Measurements from ENCODE around the gene CHAF1B.

Gene CHAF1B

DNA sequence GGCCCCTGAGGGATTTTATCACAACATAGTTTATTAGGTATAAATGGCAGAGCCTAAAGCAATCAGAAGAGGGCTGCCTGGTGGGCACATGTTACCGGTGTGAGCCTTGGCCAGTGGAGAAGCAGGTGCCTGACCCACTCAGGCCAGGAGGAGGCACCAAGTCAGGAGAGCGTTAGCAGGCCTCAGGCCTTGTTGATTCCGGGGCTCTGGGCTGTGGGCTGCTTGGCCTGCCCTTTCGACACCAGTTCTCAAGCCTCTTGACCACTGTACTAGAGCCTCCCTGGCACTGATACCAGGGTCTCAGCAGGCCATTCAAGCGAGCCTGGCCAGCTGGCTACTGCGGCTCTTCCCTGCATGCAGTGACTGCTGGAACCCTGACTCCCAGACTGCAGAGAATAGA is 73.9 kb downstream of the CHAF1B start:
- H3K36me3 ChIP-seq (ENCODE audit: control insufficient read depth, insufficient read depth, low read length): no peaks in the 10 kb centered on the region
- H3K4me3 ChIP-seq (ENCODE audit: low read length): no peak overlapping the region
- H3K9me3 ChIP-seq (ENCODE audit: control insufficient read depth, low read length): no peaks in the 10 kb centered on the region
- peaks cover 11% of the 10 kb centered on the region for H3K4me1 ChIP-seq (ENCODE audit: control insufficient read depth, insufficient read depth, low read length)
- H3K27me3 ChIP-seq (ENCODE audit: control insufficient read depth, insufficient read depth, low read length): peaks cover 8% of the 10 kb centered on the region
- no peak overlapping the region for H3K9ac ChIP-seq (ENCODE audit: low read length)

DNA sequence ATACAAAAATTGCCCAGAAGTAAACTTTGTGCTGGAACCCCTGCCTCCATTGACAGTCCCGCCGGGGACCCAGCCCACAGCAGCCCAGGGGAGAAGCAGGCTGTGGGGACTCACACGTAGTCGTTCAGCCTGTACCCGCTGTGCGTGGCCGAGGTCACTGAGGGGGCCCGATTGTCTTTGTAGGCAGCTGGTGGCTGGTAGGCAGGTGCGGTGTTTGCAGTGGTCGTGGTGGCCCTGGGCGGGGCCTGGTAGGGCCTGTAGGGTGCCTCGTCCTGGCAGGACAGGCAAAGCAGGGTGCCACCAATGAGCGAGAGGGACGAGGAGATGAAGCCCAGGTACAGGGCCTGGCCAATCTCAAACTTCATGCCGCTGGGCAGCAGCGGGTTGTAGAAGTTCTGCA is 75.7 kb downstream of the CHAF1B start:
- H3K27me3 ChIP-seq (ENCODE audit: control insufficient read depth, insufficient read depth, low read length): peaks cover 11% of the 10 kb centered on the region
- no peaks in the 10 kb centered on the region for H3K36me3 ChIP-seq (ENCODE audit: control insufficient read depth, insufficient read depth, low read length)
- H3K4me1 ChIP-seq (ENCODE audit: control insufficient read depth, insufficient read depth, low read length): peaks cover 12% of the 10 kb centered on the region
- no peak overlapping the region for H3K9ac ChIP-seq (ENCODE audit: low read length)
- no peaks in the 10 kb centered on the region for H3K9me3 ChIP-seq (ENCODE audit: control insufficient read depth, low read length)
- no peak overlapping the region for H3K4me3 ChIP-seq (ENCODE audit: low read length)

DNA sequence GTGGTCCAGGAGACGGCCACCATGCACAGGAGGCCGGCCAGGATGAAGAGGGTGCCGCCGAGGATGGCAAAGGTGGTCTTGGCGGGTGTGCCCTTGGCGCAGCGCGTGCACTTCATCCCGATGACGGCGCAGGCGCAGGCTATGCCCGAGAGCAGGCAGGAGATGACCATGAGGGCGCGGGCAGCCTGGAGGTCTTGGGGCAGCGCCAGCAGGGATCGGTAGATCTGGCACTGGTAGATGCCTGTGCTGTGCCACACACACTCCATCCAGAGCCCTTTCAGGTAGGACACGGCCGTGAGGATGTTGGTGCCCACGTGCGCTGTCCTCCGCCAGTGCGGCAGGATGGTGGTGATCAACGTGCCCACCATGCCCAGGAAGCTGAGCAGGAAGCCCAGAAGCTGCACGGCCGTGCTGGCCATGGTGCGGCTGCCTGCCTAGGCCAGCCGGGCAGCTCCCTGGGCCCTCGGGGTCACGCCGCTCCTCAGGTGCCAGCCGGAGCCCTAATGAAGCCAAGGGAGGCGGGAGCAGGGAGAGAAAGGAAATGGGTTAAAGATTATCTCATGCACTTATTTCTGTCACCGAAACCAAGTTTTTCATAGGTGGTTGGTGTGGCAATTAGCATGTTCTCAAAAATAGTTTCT is 76.2 kb downstream of the CHAF1B start:
- H3K4me3 ChIP-seq (ENCODE audit: low read length): no peak overlapping the region
- no peaks in the 10 kb centered on the region for H3K9me3 ChIP-seq (ENCODE audit: control insufficient read depth, low read length)
- peaks cover 11% of the 10 kb centered on the region for H3K27me3 ChIP-seq (ENCODE audit: control insufficient read depth, insufficient read depth, low read length)
- no peaks in the 10 kb centered on the region for H3K36me3 ChIP-seq (ENCODE audit: control insufficient read depth, insufficient read depth, low read length)
- peaks cover 12% of the 10 kb centered on the region for H3K4me1 ChIP-seq (ENCODE audit: control insufficient read depth, insufficient read depth, low read length)
- no peak overlapping the region for H3K9ac ChIP-seq (ENCODE audit: low read length)

DNA sequence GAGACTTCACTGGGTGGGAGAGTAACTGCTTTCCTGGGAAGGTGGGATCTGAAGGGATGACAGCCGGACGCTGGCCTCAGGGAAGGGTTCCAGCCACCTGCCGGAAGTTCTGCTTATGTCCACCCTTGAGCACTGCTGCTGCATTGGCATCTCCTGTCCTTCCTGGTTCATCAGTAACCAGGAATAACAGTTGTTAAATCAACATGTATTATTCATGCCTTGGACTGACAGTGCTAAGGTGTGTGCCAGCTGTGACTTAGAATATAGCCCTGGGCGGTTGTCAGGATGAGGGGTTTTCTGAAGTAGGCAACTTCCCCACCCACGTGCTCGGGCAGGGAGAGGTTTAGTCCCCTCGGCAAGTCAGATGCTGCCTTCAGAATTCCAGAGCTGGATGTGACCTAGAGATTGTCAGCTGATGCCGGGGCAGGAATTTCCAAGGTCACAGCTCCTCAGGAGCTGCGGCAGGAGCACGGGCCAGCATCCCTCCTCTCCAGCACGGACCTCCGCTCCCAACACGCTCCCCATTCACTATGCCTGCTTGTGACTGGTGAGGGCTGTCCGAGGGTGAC is 76.8 kb downstream of the CHAF1B start:
- no peaks in the 10 kb centered on the region for H3K9me3 ChIP-seq (ENCODE audit: control insufficient read depth, low read length)
- peaks cover 11% of the 10 kb centered on the region for H3K27me3 ChIP-seq (ENCODE audit: control insufficient read depth, insufficient read depth, low read length)
- H3K4me3 ChIP-seq (ENCODE audit: low read length): no peak overlapping the region
- H3K4me1 ChIP-seq (ENCODE audit: control insufficient read depth, insufficient read depth, low read length): peaks cover 12% of the 10 kb centered on the region
- H3K36me3 ChIP-seq (ENCODE audit: control insufficient read depth, insufficient read depth, low read length): no peaks in the 10 kb centered on the region
- no peak overlapping the region for H3K9ac ChIP-seq (ENCODE audit: low read length)

DNA sequence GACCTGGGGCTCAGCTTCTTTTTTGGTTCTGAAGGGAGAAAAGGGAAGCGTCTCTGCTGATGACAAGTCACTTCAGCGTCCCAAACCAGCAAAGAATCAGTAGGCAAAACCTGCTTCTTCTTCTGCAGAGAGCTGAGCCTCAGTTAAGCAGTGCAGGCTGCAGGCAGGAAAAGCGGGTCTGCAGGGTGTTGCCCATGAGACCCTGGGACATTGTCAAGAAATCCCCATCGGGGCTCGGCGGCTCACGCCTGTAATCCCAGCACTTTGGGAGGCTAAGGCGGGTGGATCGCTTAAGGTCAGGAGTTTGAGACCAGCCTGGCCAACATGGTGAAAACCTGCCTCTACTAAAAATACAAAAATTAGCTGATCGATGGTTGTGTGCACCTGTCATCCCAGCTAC is 78.0 kb downstream of the CHAF1B start:
- peaks cover 12% of the 10 kb centered on the region for H3K4me1 ChIP-seq (ENCODE audit: control insufficient read depth, insufficient read depth, low read length)
- H3K9me3 ChIP-seq (ENCODE audit: control insufficient read depth, low read length): no peaks in the 10 kb centered on the region
- no peak overlapping the region for H3K9ac ChIP-seq (ENCODE audit: low read length)
- no peak overlapping the region for H3K4me3 ChIP-seq (ENCODE audit: low read length)
- H3K27me3 ChIP-seq (ENCODE audit: control insufficient read depth, insufficient read depth, low read length): peaks cover 11% of the 10 kb centered on the region
- no peaks in the 10 kb centered on the region for H3K36me3 ChIP-seq (ENCODE audit: control insufficient read depth, insufficient read depth, low read length)

DNA sequence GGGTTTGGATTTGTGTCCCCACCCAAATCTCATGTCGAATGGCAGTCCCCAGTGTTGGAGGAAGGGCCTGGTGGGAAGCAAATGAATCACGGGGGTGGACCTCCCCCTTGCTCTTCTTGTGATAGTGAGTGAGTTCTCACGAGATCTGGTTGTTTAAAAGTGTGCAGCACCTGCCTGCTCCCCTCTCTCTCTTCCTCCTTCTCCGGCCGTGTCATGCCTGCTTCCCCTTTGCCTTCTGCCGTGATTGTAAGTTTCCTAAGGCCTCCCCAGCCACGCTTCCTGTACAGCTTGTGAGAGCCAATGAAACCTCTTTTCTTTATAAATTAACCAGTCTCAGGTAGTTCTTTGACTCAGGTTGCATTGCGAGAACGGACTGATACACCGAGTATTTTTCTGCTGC is 78.8 kb downstream of the CHAF1B start:
- H3K27me3 ChIP-seq (ENCODE audit: control insufficient read depth, insufficient read depth, low read length): peaks cover 11% of the 10 kb centered on the region
- no peak overlapping the region for H3K9ac ChIP-seq (ENCODE audit: low read length)
- H3K36me3 ChIP-seq (ENCODE audit: control insufficient read depth, insufficient read depth, low read length): no peaks in the 10 kb centered on the region
- no peak overlapping the region for H3K4me3 ChIP-seq (ENCODE audit: low read length)
- no peaks in the 10 kb centered on the region for H3K9me3 ChIP-seq (ENCODE audit: control insufficient read depth, low read length)
- peaks cover 12% of the 10 kb centered on the region for H3K4me1 ChIP-seq (ENCODE audit: control insufficient read depth, insufficient read depth, low read length)

DNA sequence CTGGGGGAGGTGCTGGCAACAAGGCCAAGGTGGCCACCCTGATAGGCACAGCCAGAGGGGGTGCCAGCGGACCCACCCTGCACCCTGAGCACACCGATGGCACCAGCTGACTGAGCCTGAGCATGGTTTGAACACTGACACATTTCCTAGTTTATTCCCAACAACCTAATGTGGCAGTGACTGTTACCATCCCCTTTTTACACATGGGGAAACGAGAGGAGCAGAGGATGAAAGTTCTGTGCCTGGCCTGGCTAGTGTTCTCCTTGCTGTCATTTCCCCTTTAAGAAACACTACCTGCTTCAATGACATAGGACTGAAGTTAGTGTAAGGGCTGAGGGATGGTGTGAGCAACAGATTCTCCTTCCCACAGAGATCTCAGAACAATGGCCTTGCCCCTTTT is 79.4 kb downstream of the CHAF1B start:
- H3K9ac ChIP-seq (ENCODE audit: low read length): no peak overlapping the region
- H3K36me3 ChIP-seq (ENCODE audit: control insufficient read depth, insufficient read depth, low read length): no peaks in the 10 kb centered on the region
- H3K4me1 ChIP-seq (ENCODE audit: control insufficient read depth, insufficient read depth, low read length): peaks cover 12% of the 10 kb centered on the region
- H3K4me3 ChIP-seq (ENCODE audit: low read length): no peak overlapping the region
- H3K27me3 ChIP-seq (ENCODE audit: control insufficient read depth, insufficient read depth, low read length): peaks cover 11% of the 10 kb centered on the region
- H3K9me3 ChIP-seq (ENCODE audit: control insufficient read depth, low read length): no peaks in the 10 kb centered on the region

DNA sequence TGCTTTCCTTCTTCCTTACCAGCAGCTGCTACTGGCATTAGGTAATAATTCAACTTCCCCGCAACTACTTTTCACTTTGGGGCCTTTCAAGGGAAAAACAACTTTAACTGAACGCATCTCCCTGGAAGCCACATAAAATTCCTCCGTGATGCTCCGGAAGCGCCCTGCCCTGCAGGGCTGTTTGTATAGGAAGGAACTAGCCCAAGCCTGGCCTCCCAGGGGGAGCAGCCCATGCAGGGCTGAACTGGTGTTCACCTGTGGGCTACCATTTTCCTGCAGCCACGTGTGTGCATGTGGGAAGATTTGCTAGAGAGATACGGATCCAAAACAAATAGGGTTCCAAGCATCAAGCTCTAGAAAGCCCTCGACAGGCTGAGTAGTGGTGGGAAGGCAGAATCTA is 80.3 kb downstream of the CHAF1B start:
- Histone ChIP-seq H3K4me1 (ENCODE audit: control insufficient read depth, insufficient read depth, low read length) (peaks cover 12% of the 10 kb centered on the region), H3K4me3 (ENCODE audit: low read length) (no peak overlapping the region), H3K9ac (ENCODE audit: low read length) (no peak overlapping the region), H3K9me3 (ENCODE audit: control insufficient read depth, low read length) (no peaks in the 10 kb centered on the region), H3K27me3 (ENCODE audit: control insufficient read depth, insufficient read depth, low read length) (peaks cover 11% of the 10 kb centered on the region), H3K36me3 (ENCODE audit: control insufficient read depth, insufficient read depth, low read length) (no peaks in the 10 kb centered on the region)

DNA sequence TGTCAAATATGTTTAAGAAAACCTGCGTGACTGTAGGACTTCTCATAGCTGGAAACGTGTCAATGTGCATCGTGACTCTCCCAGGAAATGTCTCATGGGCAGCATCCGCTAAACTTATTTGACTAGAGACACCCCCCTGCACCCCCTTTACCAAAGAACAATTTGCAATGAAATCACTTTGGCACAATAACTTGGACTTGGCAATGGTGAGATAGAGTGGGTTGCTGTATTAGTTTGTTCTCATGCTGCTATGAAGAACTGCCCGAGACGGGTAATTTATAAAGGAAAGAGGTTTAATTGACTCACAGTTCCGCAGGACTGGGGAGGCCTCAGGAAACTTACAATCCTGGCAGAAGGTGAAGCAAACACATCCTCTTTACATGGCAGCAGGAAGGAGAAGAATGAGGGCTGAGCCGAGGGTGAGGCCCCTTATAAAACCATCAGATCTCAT is 80.9 kb downstream of the CHAF1B start:
- H3K4me3 ChIP-seq (ENCODE audit: low read length): no peak overlapping the region
- peaks cover 12% of the 10 kb centered on the region for H3K4me1 ChIP-seq (ENCODE audit: control insufficient read depth, insufficient read depth, low read length)
- no peak overlapping the region for H3K9ac ChIP-seq (ENCODE audit: low read length)
- no peaks in the 10 kb centered on the region for H3K9me3 ChIP-seq (ENCODE audit: control insufficient read depth, low read length)
- no peaks in the 10 kb centered on the region for H3K36me3 ChIP-seq (ENCODE audit: control insufficient read depth, insufficient read depth, low read length)
- H3K27me3 ChIP-seq (ENCODE audit: control insufficient read depth, insufficient read depth, low read length): peaks cover 11% of the 10 kb centered on the region
